Measurements from ENCODE around the gene AHSP. TPM values are rescaled to one million over a fixed set of nuclear protein-coding genes. Genes with fewer than 3 reads are reported as not detected.
"Not testable (repeated sequence)": the region's sequence is repeated elsewhere in the genome, so short reads cannot be mapped to it uniquely, and the experiment has no call there.

Gene AHSP
- total RNA-seq, 1 donor from 2014 or later: not detected

GRCh38 chr16:31536804-31537361 is 9.2 kb downstream of the AHSP start:
- peaks cover 15% of the 10 kb centered on the region for H3K27me3 Mint-ChIP-seq (ENCODE audit: low read depth)
- TF ChIP-seq CTCF (IDR thresholded peaks at IDR 0.05; ENCODE audit: unreplicated experiment): no peak
- peaks cover 26% of the 10 kb centered on the region for H3K9me3 Mint-ChIP-seq
- no peak overlapping the region for H3K27ac Mint-ChIP-seq
- no peak for DNase-seq (ENCODE audit: low spot score in 2 of 2, unreplicated experiment in 2 of 2)
- H3K4me1 Mint-ChIP-seq: no peaks in the 10 kb centered on the region
- no peak overlapping the region for H3K4me3 Mint-ChIP-seq
- H3K36me3 Mint-ChIP-seq: no peaks in the 10 kb centered on the region

- DNase-seq (ENCODE audit: low spot score in 2 of 2, unreplicated experiment in 2 of 2): no peak
- no peak overlapping the region for H3K27ac Mint-ChIP-seq
- no peaks in the 10 kb centered on the region for H3K36me3 Mint-ChIP-seq
- H3K4me1 Mint-ChIP-seq: no peaks in the 10 kb centered on the region
- peak overlapping the region; percentile 58 for H3K4me3 Mint-ChIP-seq
- H3K9me3 Mint-ChIP-seq: peaks cover 33% of the 10 kb centered on the region
- peaks cover 15% of the 10 kb centered on the region for H3K27me3 Mint-ChIP-seq (ENCODE audit: low read depth)
- TF ChIP-seq CTCF (IDR thresholded peaks at IDR 0.05; ENCODE audit: unreplicated experiment): no peak
Observed at GRCh38 chr16:31537362-31538242, 9.9 kb downstream of the AHSP start.

- H3K27ac Mint-ChIP-seq; H3K36me3 Mint-ChIP-seq; DNase-seq (ENCODE audit: low spot score in 2 of 2, unreplicated experiment in 2 of 2); H3K4me1 Mint-ChIP-seq; H3K4me3 Mint-ChIP-seq: not testable (repeated sequence)
- Mint-ChIP-seq H3K27me3 (ENCODE audit: low read depth) (peaks cover 12% of the 10 kb centered on the region), H3K9me3 (peaks cover 36% of the 10 kb centered on the region)
Observed at GRCh38 chr16:31538243-31538598, 10.5 kb downstream of the AHSP start.

- Mint-ChIP-seq H3K27me3 (ENCODE audit: low read depth) (peaks cover 12% of the 10 kb centered on the region), H3K9me3 (peaks cover 44% of the 10 kb centered on the region)
- not testable (repeated sequence) for H3K36me3 Mint-ChIP-seq; H3K4me1 Mint-ChIP-seq; H3K4me3 Mint-ChIP-seq; DNase-seq (ENCODE audit: low spot score in 2 of 2, unreplicated experiment in 2 of 2); H3K27ac Mint-ChIP-seq
Observed at GRCh38 chr16:31539762-31540161, 12.1 kb downstream of the AHSP start.

- H3K27ac Mint-ChIP-seq: no peak overlapping the region
- no peak overlapping the region for H3K4me3 Mint-ChIP-seq
- no peaks in the 10 kb centered on the region for H3K4me1 Mint-ChIP-seq
- TF ChIP-seq CTCF (IDR thresholded peaks at IDR 0.05; ENCODE audit: unreplicated experiment): no peak
- H3K9me3 Mint-ChIP-seq: peaks cover 63% of the 10 kb centered on the region
- no peaks in the 10 kb centered on the region for H3K36me3 Mint-ChIP-seq
- peaks cover 5% of the 10 kb centered on the region for H3K27me3 Mint-ChIP-seq (ENCODE audit: low read depth)
- DNase-seq (ENCODE audit: low spot score in 2 of 2, unreplicated experiment in 2 of 2): no peak
Observed at GRCh38 chr16:31542763-31543162, 15.1 kb downstream of the AHSP start.

- peaks cover 27% of the 10 kb centered on the region for H3K9me3 Mint-ChIP-seq
Observed at GRCh38 chr16:31561426-31562233, 33.9 kb downstream of the AHSP start.

More at GRCh38 chr16:31561426-31562233, 33.9 kb downstream of the AHSP start:
- H3K27me3 Mint-ChIP-seq (ENCODE audit: low read depth): peaks cover 23% of the 10 kb centered on the region
- H3K27ac Mint-ChIP-seq: no peak overlapping the region
- no peaks in the 10 kb centered on the region for H3K4me1 Mint-ChIP-seq
- H3K36me3 Mint-ChIP-seq: no peaks in the 10 kb centered on the region
- no peak overlapping the region for H3K4me3 Mint-ChIP-seq
- no peak for TF ChIP-seq CTCF (IDR thresholded peaks at IDR 0.05; ENCODE audit: unreplicated experiment)
- DNase-seq (ENCODE audit: low spot score in 2 of 2, unreplicated experiment in 2 of 2): no peak

Data from mesothelial cell of epicardium (in vitro differentiated cells).